ENCODE results near the gene SYVN1.
A peak's percentile ranks its signal among the peaks of the same experiment; 100 is the strongest.

- TF ChIP-seq NR1H2 (CRISPR knock-in tag; IDR thresholded peaks at IDR 0.05) (no peak), OVOL2 (CRISPR knock-in tag; IDR thresholded peaks at IDR 0.05; ENCODE audit: borderline replicate concordance) (no peak), RELA (CRISPR knock-in tag; IDR thresholded peaks at IDR 0.05; ENCODE audit: borderline replicate concordance) (no peak), CTCF (IDR thresholded peaks at IDR 0.05) (peak; percentile 100), NFATC4 (CRISPR knock-in tag; IDR thresholded peaks at IDR 0.05) (no peak), CDX4 (CRISPR knock-in tag; IDR thresholded peaks at IDR 0.05; ENCODE audit: borderline replicate concordance) (no peak)
Observed at GRCh38 chr11:65110354-65110861, 23.9 kb downstream of the SYVN1 start.
